Neuronal stem cell (in vitro differentiated cells): ENCODE data around the gene BCL2L13.

ENCODE experiments used
- DNase-seq: peaks from one replicate; pipeline ENCODE4 v3.0.0-alpha.2; 2013; ENCODE audit warnings: low spot score
- H2AFZ ChIP-seq: one replicate; pipeline ENCODE4 v1.6.1; 2013; ENCODE audit warnings: mild to moderate bottlenecking, low read length, inconsistent platforms
- H2AK5ac ChIP-seq: 2 replicates; pipeline ENCODE4 v1.6.1; 2013; ENCODE audit warnings: low read depth, mild to moderate bottlenecking, inconsistent platforms, low read length, moderate library complexity, mixed read lengths
- H2BK120ac ChIP-seq: 2 replicates; pipeline ENCODE4 v1.6.1; 2013; ENCODE audit warnings: low read depth, mild to moderate bottlenecking, inconsistent platforms, low read length, moderate library complexity, mixed read lengths
- H2BK12ac ChIP-seq: one replicate; pipeline ENCODE4 v1.6.1; 2013; ENCODE audit warnings: low read length, inconsistent platforms
- H2BK15ac ChIP-seq: 2 replicates; pipeline ENCODE4 v1.6.1; 2013; ENCODE audit warnings: mild to moderate bottlenecking, low read length, inconsistent platforms, mixed read lengths
- H2BK5ac ChIP-seq: one replicate; pipeline ENCODE4 v1.6.1; 2013; ENCODE audit warnings: inconsistent platforms, mild to moderate bottlenecking, low read length, moderate library complexity
- H3K14ac ChIP-seq: one replicate; pipeline ENCODE4 v1.6.1; 2013; ENCODE audit warnings: low read length, inconsistent platforms
- H3K18ac ChIP-seq: 2 replicates; pipeline ENCODE4 v1.6.1; 2013; ENCODE audit warnings: low read length, inconsistent platforms
- H3K23ac ChIP-seq: 2 replicates; pipeline ENCODE4 v1.6.1; 2013; ENCODE audit warnings: low read depth, mild to moderate bottlenecking, mixed read lengths, low read length, inconsistent platforms; ENCODE audit not compliant: poor library complexity
- H3K27ac ChIP-seq: replicated peaks from 3 replicates; pipeline ENCODE4 v1.5.1; 2013; ENCODE audit warnings: low read length, inconsistent platforms
- H3K27me3 ChIP-seq, 3 experiments: 2 replicates each; pipeline ENCODE4 v1.6.1; 2013; ENCODE audit warnings: low read length in 3 of 3, mild to moderate bottlenecking in 2 of 3, inconsistent platforms in 1 of 3, low read depth in 1 of 3, mixed read lengths in 1 of 3, moderate library complexity in 1 of 3; ENCODE audit not compliant: control insufficient read depth in 3 of 3, insufficient read depth in 3 of 3
- H3K36me3 ChIP-seq, 2 donors: replicated peaks in 1 of 2; 2 replicates each; pipeline ENCODE4 v1.6.1; 2013; ENCODE audit warnings: low read length in 2 of 2; ENCODE audit not compliant: control insufficient read depth in 2 of 2, insufficient read depth in 2 of 2
- H3K4ac ChIP-seq: 2 replicates; pipeline ENCODE4 v1.6.1; 2013; ENCODE audit warnings: inconsistent platforms, mild to moderate bottlenecking, low read length, moderate library complexity
- H3K4me1 ChIP-seq, 2 donors: 1 replicate in 1 of 2; 2 replicates in 1 of 2; pipeline ENCODE4 v1.6.1; 2013; ENCODE audit warnings: low read length in 2 of 2, low read depth in 1 of 2; ENCODE audit not compliant: control insufficient read depth in 2 of 2, insufficient read depth in 1 of 2
- H3K4me2 ChIP-seq: one replicate; pipeline ENCODE4 v1.6.1; 2013; ENCODE audit warnings: mild to moderate bottlenecking, low read length, inconsistent platforms; ENCODE audit not compliant: insufficient read depth, poor library complexity, severe bottlenecking
- H3K4me3 ChIP-seq, 2 donors: 2 replicates each; pipeline ENCODE4 v1.5.1; 2013; ENCODE audit warnings: low read length in 2 of 2, mild to moderate bottlenecking in 2 of 2, inconsistent platforms in 1 of 2, moderate library complexity in 1 of 2
- H3K79me1 ChIP-seq: one replicate; pipeline ENCODE4 v1.6.1; 2013; ENCODE audit warnings: low read depth, mild to moderate bottlenecking, inconsistent platforms, low read length, moderate library complexity
- H3K9ac ChIP-seq: one replicate; pipeline ENCODE4 v1.6.1; 2013; ENCODE audit warnings: mild to moderate bottlenecking, low read depth, low read length, inconsistent platforms; ENCODE audit not compliant: poor library complexity
- H3K9me3 ChIP-seq, 2 donors: replicated peaks in 1 of 2; 2 replicates each; pipeline versions ENCODE3 to v1.6.1; 2013; ENCODE audit warnings: low read length in 2 of 2, mild to moderate bottlenecking in 2 of 2, inconsistent platforms in 1 of 2, low read depth in 1 of 2, mixed read lengths in 1 of 2, moderate library complexity in 1 of 2; ENCODE audit not compliant: control insufficient read depth in 2 of 2, insufficient read depth in 1 of 2
- H4K8ac ChIP-seq: one replicate; pipeline ENCODE4 v1.6.1; 2013; ENCODE audit warnings: low read depth, mild to moderate bottlenecking, inconsistent platforms, low read length, moderate library complexity
- H4K91ac ChIP-seq: one replicate; pipeline ENCODE4 v1.6.1; 2013; ENCODE audit warnings: low read length, low read depth, mild to moderate bottlenecking, inconsistent platforms; ENCODE audit not compliant: poor library complexity
- WGBS, 2 donors: extraction: QIAGEN DNeasy Blood & Tissue Kit; methylation state at CpG; one replicate each; pipeline ENCODE4 v1.1.7; 2013; ENCODE audit warnings: missing lambda C conversion rate in 2 of 2, mixed read lengths in 1 of 2; ENCODE audit not compliant: insufficient read length in 2 of 2, insufficient replicate concordance in 1 of 2; ENCODE audit errors: extremely low coverage in 2 of 2; 5-methylcytosine and 5-hydroxymethylcytosine counted together

Gene BCL2L13

DNA sequence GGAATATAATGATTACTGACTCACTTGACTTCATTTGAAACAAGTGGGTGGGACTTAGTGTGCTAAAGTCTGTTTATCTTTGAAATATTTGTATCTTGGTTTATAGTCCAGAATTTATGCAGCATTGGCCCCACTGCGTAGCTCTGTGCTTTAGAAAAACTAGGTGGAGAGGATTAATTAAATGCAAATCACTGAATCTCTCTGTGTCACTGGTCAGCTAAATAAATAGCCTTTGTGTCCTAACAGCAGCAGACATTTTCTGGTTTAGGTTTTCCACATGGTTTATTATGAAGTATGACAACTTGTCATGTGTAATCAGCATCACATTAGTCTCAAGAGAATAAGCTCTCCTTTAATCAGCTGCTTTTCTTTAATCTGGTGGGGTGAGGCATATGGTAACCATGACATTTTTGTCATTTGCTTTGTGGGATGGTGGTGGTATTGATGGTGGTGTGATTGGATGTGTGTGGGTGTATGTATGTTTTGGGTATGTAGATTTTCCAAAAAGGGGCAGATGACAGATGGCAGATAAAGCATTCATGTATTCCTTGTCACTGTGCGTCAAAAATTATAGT lies 33.9 kb downstream of the BCL2L13 start:
- Histone ChIP-seq H2BK15ac (no peak overlapping the region), H3K27ac (no peak overlapping the region), H3K4me1 (no peaks in the 10 kb centered on the region), H3K23ac (no peak overlapping the region), H3K18ac (no peak overlapping the region), H3K14ac (no peak overlapping the region), H4K8ac (no peak overlapping the region), H3K36me3 (peaks cover 2 to 16% of the 10 kb centered on the region in 2 donors), H3K4me2 (no peak overlapping the region), H4K91ac (no peak overlapping the region), H3K27me3 (no peaks in the 10 kb centered on the region), H3K9ac (no peak overlapping the region), H2AK5ac (no peak overlapping the region), H2BK5ac (no peak overlapping the region), H3K79me1 (peaks cover 2% of the 10 kb centered on the region), H3K4ac (no peak overlapping the region), H2AFZ (no peak overlapping the region), H2BK120ac (no peak overlapping the region), H2BK12ac (no peak overlapping the region), H3K4me3 (no peak overlapping the region), H3K9me3 (no peaks in the 10 kb centered on the region)
- no CpG with 5 or more reads among the region's 2 CpGs for WGBS, 2 donors
- no peak for DNase-seq

DNA sequence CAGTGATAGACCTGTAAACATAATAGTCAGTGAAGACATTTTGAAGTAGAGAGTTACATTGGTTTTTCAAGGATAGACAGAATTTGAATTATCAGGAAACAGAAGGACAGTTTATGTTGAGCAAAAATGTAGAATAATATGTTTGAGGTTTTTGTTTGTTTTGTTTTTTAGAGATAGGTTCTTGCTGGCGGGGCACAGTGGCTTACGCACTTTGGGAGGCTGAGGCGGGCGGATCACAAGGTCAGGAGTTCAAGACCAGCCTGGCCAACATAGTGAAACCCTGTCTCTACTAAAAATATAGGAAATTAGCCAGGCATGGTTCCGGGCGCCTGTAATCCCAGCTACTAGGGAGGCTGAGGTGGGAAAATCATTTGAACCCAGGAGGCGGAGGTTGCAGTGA lies 35.6 kb downstream of the BCL2L13 start:
- no peak overlapping the region for H4K8ac ChIP-seq
- no peak overlapping the region for H2AFZ ChIP-seq
- H2BK120ac ChIP-seq = no peak overlapping the region
- WGBS, 2 donors = no CpG with 5 or more reads among the region's 7 CpGs
- H2BK15ac ChIP-seq = no peak overlapping the region
- H2BK12ac ChIP-seq = no peak overlapping the region
- H2BK5ac ChIP-seq = no peak overlapping the region
- no peaks in the 10 kb centered on the region for H3K9me3 ChIP-seq
- H3K18ac ChIP-seq = no peak overlapping the region
- no peak overlapping the region for H2AK5ac ChIP-seq
- H3K4me1 ChIP-seq = no peaks in the 10 kb centered on the region
- H4K91ac ChIP-seq = no peak overlapping the region
- peaks cover 1% of the 10 kb centered on the region for H3K79me1 ChIP-seq
- peaks cover 2 to 15% of the 10 kb centered on the region in 2 donors for H3K36me3 ChIP-seq
- no peak for DNase-seq
- no peak overlapping the region for H3K23ac ChIP-seq
- no peak overlapping the region for H3K4me3 ChIP-seq
- no peak overlapping the region for H3K4me2 ChIP-seq
- H3K27me3 ChIP-seq = no peaks in the 10 kb centered on the region
- no peak overlapping the region for H3K4ac ChIP-seq
- H3K9ac ChIP-seq = no peak overlapping the region
- no peak overlapping the region for H3K27ac ChIP-seq
- H3K14ac ChIP-seq = no peak overlapping the region

DNA sequence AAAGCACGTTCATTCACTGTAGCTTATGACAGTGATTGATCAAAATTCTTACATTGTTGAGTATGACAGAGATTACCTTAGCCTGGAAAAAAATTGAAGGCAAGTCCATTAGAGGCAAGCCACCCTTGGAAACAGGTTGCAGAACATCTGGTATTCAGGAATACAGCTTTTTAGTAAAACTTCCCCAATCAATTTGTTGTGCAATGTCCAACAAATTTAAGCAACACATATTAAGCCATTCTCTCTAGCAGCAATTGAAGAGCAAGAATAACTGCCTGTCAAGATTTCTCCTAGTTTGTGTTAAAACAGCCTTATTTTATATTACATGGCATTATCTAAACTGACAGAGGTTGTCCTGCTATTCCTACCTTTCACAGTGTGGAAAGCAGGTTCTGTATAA lies 37.0 kb downstream of the BCL2L13 start:
- WGBS, 2 donors = no CpG with 5 or more reads among the region's 1 CpG

DNA sequence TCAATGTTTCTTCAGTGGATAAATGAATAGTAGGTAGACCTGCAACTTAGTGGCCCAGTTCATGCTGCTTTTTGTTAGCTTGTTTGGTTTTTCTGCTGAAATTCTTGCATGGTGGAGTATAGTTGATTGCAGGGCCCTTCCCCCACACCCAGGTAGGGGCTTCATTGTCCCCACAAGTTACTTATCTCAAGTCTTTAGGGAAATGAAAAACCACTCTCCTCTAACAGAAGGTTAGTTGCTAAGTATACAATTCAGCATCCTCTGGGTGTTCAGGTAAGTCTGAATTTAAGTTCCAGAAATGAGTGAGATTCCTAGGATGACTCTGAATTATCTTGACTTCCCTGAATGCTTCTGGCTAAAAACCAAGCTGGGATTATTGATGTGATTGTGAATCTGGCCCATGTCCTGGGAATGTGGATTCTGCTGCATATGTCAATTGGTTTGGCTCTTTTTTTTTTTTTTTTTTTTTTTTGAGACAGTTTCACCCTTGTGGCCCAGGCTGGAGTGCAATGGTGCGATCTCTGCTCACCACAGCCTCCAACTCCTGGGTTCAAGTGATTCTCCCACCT lies 40.3 kb downstream of the BCL2L13 start:
- Histone ChIP-seq H3K4me1 (no peaks in the 10 kb centered on the region), H4K91ac (no peak overlapping the region), H3K4me2 (no peak overlapping the region), H3K4me3 (no peak overlapping the region), H3K36me3 (peaks cover 0 to 5% of the 10 kb centered on the region in 2 donors), H2BK120ac (no peak overlapping the region), H3K18ac (no peak overlapping the region), H3K9ac (no peak overlapping the region), H2BK15ac (no peak overlapping the region), H3K9me3 (no peaks in the 10 kb centered on the region), H2BK12ac (no peak overlapping the region), H2AK5ac (no peak overlapping the region), H4K8ac (no peak overlapping the region), H3K4ac (no peak overlapping the region), H3K79me1 (no peaks in the 10 kb centered on the region), H3K27me3 (no peaks in the 10 kb centered on the region), H3K27ac (no peak overlapping the region), H3K23ac (no peak overlapping the region), H2BK5ac (no peak overlapping the region), H3K14ac (no peak overlapping the region), H2AFZ (no peak overlapping the region)
- no peak for DNase-seq
- no CpG with 5 or more reads among the region's 1 CpG for WGBS, 2 donors

More for the DNA sequence above, 37.0 kb downstream of the BCL2L13 start:
- H3K4me3 ChIP-seq = no peak overlapping the region
- H2BK12ac ChIP-seq = no peak overlapping the region
- H2BK120ac ChIP-seq = no peak overlapping the region
- no peak overlapping the region for H2AFZ ChIP-seq
- DNase-seq = no peak
- H4K91ac ChIP-seq = no peak overlapping the region
- H3K4me1 ChIP-seq = no peaks in the 10 kb centered on the region
- no peak overlapping the region for H3K18ac ChIP-seq
- no peak overlapping the region for H3K4ac ChIP-seq
- no peak overlapping the region for H4K8ac ChIP-seq
- no peaks in the 10 kb centered on the region for H3K27me3 ChIP-seq
- H3K9ac ChIP-seq = no peak overlapping the region
- H2BK15ac ChIP-seq = no peak overlapping the region
- H3K14ac ChIP-seq = no peak overlapping the region
- H3K36me3 ChIP-seq = peaks cover 2 to 3% of the 10 kb centered on the region in 2 donors
- H3K4me2 ChIP-seq = no peak overlapping the region
- H3K23ac ChIP-seq = no peak overlapping the region
- H3K9me3 ChIP-seq = no peaks in the 10 kb centered on the region
- no peak overlapping the region for H2BK5ac ChIP-seq
- H2AK5ac ChIP-seq = no peak overlapping the region
- no peak overlapping the region for H3K27ac ChIP-seq
- H3K79me1 ChIP-seq = no peaks in the 10 kb centered on the region
